RWPE1 (cell line): ENCODE results near the gene ANAPC2.
A peak's percentile ranks its signal among the peaks of the same experiment; 100 is the strongest.

Experiments
- CTCF ChIA-PET: fragments of 350-600 bp; sonication (Branson Sonifier 250); formaldehyde crosslinking; extraction: SDS; loops from one replicate; lab custom pipeline; 2021; lab: Yijun Ruan, JAX
- POLR2A ChIA-PET: fragments of 400-600 bp; formaldehyde crosslinking; extraction: SDS; loops from one replicate; lab custom pipeline; 2020; ENCODE audit warnings: antibody characterized with exemption; ENCODE audit not compliant: low non-redundant PET; lab: Yijun Ruan, JAX
- DNase-seq: peaks from one replicate; pipeline ENCODE4 v3.0.0; 2012; ENCODE audit warnings: low spot score
- H3K27ac ChIP-seq: fragments of 450-650 bp; 2 replicates; pipeline ENCODE4 v1.5.1; 2017
- TF ChIP-seq, protein P1 (sequence below): fragments of 450-650 bp; conservative IDR thresholded peaks from 2 replicates; pipeline ENCODE4 v1.5.1; 2017; ENCODE audit warnings: low read depth, mild to moderate bottlenecking

ANAPC2 gene

DNA sequence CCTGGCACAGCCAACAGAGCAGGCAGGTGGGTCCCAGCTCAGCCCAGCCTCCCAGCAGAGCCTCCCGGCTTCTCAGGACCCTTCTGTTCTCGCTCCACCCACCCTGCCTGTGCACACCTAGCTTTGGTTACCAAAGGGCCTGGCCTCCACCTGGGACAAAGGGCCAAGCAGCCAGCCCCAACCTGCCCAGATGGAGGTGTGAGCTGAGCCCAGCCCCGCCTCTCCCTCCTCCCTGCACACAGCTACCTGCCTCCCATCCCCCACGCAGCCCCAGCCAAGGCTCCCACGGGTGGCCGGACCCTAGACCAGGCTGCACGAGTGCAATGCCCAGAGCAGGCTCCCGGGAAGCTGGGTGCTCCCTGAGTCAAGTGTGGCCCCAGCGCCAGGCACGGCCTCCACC is 6.5 kb upstream of the ANAPC2 start:
- DNase-seq: no peak
- ChIA-PET POLR2A (interaction anchor here (0.7 to 1.3 kb wide), 5 partner anchors 10 to 106 kb away, joined by 3 read pairs; partner anchors contain the start of genes NDOR1, RNF208 and TMEM203), CTCF (interaction anchor here (0.9 to 1.2 kb wide), 3 partner anchors 14 to 42 kb away, joined by 3 to 8 read pairs (median 5); no protein-coding TSS in a partner anchor)
- TF ChIP-seq, protein P1, sequence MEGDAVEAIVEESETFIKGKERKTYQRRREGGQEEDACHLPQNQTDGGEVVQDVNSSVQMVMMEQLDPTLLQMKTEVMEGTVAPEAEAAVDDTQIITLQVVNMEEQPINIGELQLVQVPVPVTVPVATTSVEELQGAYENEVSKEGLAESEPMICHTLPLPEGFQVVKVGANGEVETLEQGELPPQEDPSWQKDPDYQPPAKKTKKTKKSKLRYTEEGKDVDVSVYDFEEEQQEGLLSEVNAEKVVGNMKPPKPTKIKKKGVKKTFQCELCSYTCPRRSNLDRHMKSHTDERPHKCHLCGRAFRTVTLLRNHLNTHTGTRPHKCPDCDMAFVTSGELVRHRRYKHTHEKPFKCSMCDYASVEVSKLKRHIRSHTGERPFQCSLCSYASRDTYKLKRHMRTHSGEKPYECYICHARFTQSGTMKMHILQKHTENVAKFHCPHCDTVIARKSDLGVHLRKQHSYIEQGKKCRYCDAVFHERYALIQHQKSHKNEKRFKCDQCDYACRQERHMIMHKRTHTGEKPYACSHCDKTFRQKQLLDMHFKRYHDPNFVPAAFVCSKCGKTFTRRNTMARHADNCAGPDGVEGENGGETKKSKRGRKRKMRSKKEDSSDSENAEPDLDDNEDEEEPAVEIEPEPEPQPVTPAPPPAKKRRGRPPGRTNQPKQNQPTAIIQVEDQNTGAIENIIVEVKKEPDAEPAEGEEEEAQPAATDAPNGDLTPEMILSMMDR: no peak
- H3K27ac ChIP-seq: peak overlapping the region; percentile 99

DNA sequence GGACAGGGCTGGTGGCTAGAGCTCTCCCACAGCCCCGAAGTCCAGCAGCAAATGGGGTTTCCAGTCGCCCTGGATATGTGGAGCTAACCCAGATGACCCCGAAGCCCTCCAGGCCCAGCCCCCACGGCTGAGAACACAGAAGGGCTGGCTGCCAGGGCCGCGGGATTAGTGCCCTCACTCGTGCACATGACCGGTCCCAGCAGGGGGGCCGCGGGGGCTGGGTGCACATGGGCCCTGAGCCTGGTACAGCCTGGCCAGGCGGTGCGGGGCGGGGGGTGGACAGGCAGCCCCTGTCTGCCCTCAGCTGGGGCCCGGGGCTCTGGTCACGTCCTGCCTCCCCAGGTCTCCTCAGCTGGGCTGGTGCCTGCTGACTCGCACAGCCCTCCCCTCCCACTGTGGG is 6.0 kb upstream of the ANAPC2 start:
- CTCF ChIA-PET: interaction anchor here (0.8 to 1.5 kb wide), 4 partner anchors 18 to 74 kb away, joined by 3 to 7 read pairs (median 4); partner anchors contain the start of gene RNF224
- POLR2A ChIA-PET: interaction anchor here (0.7 to 1.3 kb wide), 5 partner anchors 11 to 107 kb away, joined by 3 read pairs; partner anchors contain the start of genes NDOR1, RNF208 and TMEM203
- TF ChIP-seq, protein P1: no peak
- no peak for DNase-seq
- H3K27ac ChIP-seq: peak overlapping the region; percentile 99

DNA sequence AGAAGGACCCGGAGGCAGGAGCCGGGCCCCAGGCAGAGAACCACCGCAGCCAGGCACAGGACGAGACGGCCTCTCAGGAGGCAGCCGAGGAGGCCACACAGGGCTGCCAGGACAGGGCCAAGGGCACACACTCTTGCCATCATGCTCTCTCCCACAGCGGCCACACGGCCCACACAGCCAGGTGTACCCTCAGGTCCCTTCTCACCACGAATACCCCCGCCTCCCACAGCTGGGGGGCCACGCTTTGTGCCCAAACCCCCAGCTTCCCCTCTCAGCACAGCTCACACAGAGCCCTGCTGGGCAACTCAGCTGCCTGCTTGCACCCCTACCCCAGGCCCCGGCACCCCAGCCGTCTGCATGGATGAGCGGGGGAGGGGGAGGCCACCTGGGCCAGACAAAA is 5.4 kb upstream of the ANAPC2 start:
- ChIA-PET CTCF (interaction anchor here (0.7 to 2.2 kb wide), 6 partner anchors 17 to 148 kb away, joined by 3 to 12 read pairs (median 4); partner anchors contain the start of genes NPDC1 and RNF224), POLR2A (no interaction called here)
- TF ChIP-seq, protein P1: no peak
- H3K27ac ChIP-seq: peak overlapping the region; percentile 99
- DNase-seq: no peak

DNA sequence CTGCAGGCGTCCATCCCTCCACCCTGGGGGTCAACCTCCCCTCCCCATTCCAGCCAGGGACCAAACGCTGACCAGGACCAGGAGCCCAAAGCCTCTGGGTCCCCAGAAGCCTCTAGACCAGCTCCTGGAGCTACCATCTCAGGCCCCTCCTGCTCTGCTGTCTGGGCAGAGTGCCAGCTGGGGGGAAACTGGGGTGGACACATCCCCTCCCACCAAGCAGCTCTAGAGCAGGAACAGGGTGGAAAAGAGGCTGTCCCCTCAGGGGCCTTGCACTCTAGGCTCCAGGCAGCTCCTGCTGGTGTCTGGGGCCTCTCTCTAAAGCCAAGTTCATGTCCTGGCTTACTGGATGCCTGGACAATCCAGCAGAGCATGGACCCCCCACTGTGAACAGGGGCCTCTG is 4.5 kb upstream of the ANAPC2 start:
- ChIA-PET CTCF (interaction anchor here (0.6 to 2.2 kb wide), 7 partner anchors 16 to 147 kb away, joined by 3 to 12 read pairs (median 5); partner anchors contain the start of genes NPDC1 and RNF224), POLR2A (no interaction called here)
- no peak for DNase-seq
- TF ChIP-seq, protein P1: no peak
- peak overlapping the region; percentile 99 for H3K27ac ChIP-seq

DNA sequence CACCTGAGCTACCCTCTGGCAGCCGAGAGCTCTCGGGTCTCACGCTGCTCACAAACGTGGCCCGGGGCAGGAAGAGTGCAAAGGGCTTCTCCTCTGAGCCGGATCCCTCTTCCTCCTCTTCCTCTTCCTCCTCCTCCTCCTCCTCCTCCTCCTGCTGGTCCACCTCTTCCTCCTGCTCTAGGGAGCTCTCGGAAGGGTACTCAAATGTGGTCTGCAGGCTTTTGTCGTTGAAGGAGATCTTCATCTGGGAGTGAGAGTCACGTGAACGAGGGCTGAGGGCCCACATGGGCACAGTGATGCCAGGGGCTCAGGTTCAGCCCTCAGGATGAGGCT is 4.1 kb upstream of the ANAPC2 start:
- DNase-seq: no peak
- peak overlapping the region; percentile 99 for H3K27ac ChIP-seq
- TF ChIP-seq, protein P1: no peak
- ChIA-PET POLR2A (no interaction called here), CTCF (interaction anchor here (0.5 to 2.2 kb wide), 7 partner anchors 16 to 118 kb away, joined by 3 to 12 read pairs (median 4); partner anchors contain the start of gene RNF224)

DNA sequence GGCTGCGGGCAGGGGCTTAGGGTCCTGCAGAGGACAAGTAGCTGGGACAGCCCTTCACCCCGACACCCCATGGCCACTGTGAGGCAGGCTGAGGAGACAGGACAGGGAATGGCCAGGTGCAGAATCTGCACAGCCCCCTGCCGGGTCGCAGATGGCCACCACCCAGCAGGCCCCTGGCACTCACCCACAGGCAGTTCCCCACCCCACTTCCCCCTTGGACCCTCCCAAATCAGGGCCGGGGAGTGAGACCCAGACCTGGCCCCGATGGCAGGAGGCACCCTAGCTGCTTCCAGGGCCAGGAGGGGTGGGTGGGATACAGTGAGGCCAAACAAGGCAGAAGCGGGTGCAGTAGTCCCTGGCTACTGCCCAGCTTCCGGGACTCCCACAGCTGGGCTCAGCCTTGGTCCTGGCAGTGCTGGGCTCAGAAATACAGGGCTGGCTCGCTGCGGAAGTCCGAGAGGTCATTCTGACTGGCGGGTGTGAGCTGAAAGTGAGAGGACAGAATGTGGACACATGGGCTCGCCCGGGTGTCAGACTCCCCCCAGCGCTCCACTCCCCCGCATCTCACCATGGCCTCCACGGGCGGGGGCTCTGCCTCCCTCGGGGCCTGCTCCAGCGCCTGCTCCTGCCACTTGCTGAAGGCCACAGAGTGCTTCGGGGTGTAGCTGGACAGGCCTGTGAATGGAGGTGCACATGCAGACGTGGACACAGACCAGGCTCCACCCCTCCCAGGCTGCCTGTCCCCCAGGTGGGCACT is 3.5 kb upstream of the ANAPC2 start:
- POLR2A ChIA-PET: interaction anchor here (0.6 kb wide), 1 partner anchor 35 kb away, joined by 6 read pairs; the partner anchor contains the start of gene RNF224
- no peak for DNase-seq
- TF ChIP-seq, protein P1: no peak
- CTCF ChIA-PET: interaction anchor here (0.5 to 3.4 kb wide), 5 partner anchors 24 to 118 kb away, joined by 3 to 22 read pairs (median 5); no protein-coding TSS in a partner anchor
- H3K27ac ChIP-seq: peak overlapping the region; percentile 99
